Smooth muscle cell (in vitro differentiated cells): ENCODE measurements around the gene DDR1. TPM values are rescaled to one million over a fixed set of nuclear protein-coding genes. Genes with fewer than 3 reads are reported as not detected.

Source experiments
- DNase-seq: peaks from one replicate; lab custom pipeline; 2025; ENCODE audit not compliant: unreplicated experiment; lab: John Stamatoyannopoulos, UW
- H2AFZ ChIP-seq: fragments of 200-600 bp; sonication (generic); 2 replicates; pipeline ENCODE4 v1.6.0; 2016; ENCODE audit warnings: antibody characterized with exemption, low read depth, mild to moderate bottlenecking
- H3F3A ChIP-seq: fragments of 200-600 bp; sonication (generic); 2 replicates; pipeline ENCODE4 v1.6.0; 2017; ENCODE audit warnings: antibody characterized with exemption, low read depth
- H3K27ac ChIP-seq: fragments of 200-600 bp; sonication (generic); 2 replicates; pipeline ENCODE4 v1.5.1; 2016; ENCODE audit warnings: low read depth, mild to moderate bottlenecking
- H3K27me3 ChIP-seq: fragments of 200-600 bp; sonication (generic); 2 replicates; pipeline ENCODE4 v1.6.1; 2016; ENCODE audit warnings: low read depth, mild to moderate bottlenecking
- H3K36me3 ChIP-seq: fragments of 200-600 bp; sonication (generic); 2 replicates; pipeline ENCODE4 v1.5.1; 2016; ENCODE audit warnings: low read depth
- H3K4me1 ChIP-seq: fragments of 200-600 bp; sonication (generic); 2 replicates; pipeline ENCODE4 v1.5.1; 2016; ENCODE audit warnings: low read depth
- H3K4me2 ChIP-seq: fragments of 200-600 bp; sonication (generic); 2 replicates; pipeline ENCODE4 v1.6.0; 2016; ENCODE audit warnings: mild to moderate bottlenecking
- H3K4me3 ChIP-seq: fragments of 200-600 bp; sonication (generic); 2 replicates; pipeline ENCODE4 v1.5.1; 2016; ENCODE audit warnings: mild to moderate bottlenecking
- H3K79me2 ChIP-seq: fragments of 200-600 bp; sonication (generic); 2 replicates; pipeline ENCODE4 v1.6.0; 2016; ENCODE audit warnings: low read depth, mild to moderate bottlenecking
- H3K9ac ChIP-seq: fragments of 200-600 bp; sonication (generic); 2 replicates; pipeline ENCODE4 v1.6.0; 2016; ENCODE audit warnings: low read depth
- H3K9me3 ChIP-seq: fragments of 200-600 bp; sonication (generic); replicated peaks from 2 replicates; pipeline ENCODE4 v1.5.1; 2016; ENCODE audit warnings: low read depth
- H4K20me1 ChIP-seq: fragments of 200-600 bp; sonication (generic); 2 replicates; pipeline ENCODE4 v1.6.0; 2016; ENCODE audit warnings: low read depth
- CTCF ChIP-seq: fragments of 200-600 bp; sonication (generic); IDR thresholded peaks from 2 replicates; pipeline ENCODE4 v1.5.1; 2017; ENCODE audit warnings: borderline replicate concordance, mild to moderate bottlenecking, antibody characterized with exemption; ENCODE audit not compliant: insufficient read depth, poor library complexity, severe bottlenecking
- WGBS: methylation state at CpG from one replicate; pipeline ENCODE4 v1.1.7; 2016; ENCODE audit warnings: low lambda C conversion rate; 5-methylcytosine and 5-hydroxymethylcytosine counted together
- polyA plus RNA-seq: library from polyadenylated mRNA; unstranded; fragments of >200 nt; fragmentation: Nextera tagmentation; extraction: Ambion mirVana; gene quantifications from 2 replicates; pipeline ENCODE4 v1.2.1, GENCODE V29; 2016
- total RNA-seq: library from RNA; depleted of rRNA; stranded (reverse); fragments of >200 nt; gene quantifications from 2 replicates; pipeline ENCODE4 v1.2.3, GENCODE V29; 2014

DDR1 gene
- total and polyA plus RNA-seq, 2 experiments from 2014 or later, result 23.8 to 82.6 TPM

- DNase-seq, result no peak
- no peak overlapping the region for H3K9ac ChIP-seq
- peak overlapping the region; percentile 46 for H3K4me3 ChIP-seq
- H3K36me3 ChIP-seq, result no peaks in the 10 kb centered on the region
- TF ChIP-seq CTCF, result no peak
- H3K4me1 ChIP-seq, result peaks cover 12% of the 10 kb centered on the region
- H4K20me1 ChIP-seq, result no peaks in the 10 kb centered on the region
- H3K27ac ChIP-seq, result peak overlapping the region; percentile 22
- H3K4me2 ChIP-seq, result peak overlapping the region; percentile 85
- no peaks in the 10 kb centered on the region for H3K9me3 ChIP-seq
- no peaks in the 10 kb centered on the region for H3K79me2 ChIP-seq
- no peaks in the 10 kb centered on the region for H3K27me3 ChIP-seq
- 75% methylated on average over 17 of the region's 17 CpGs for WGBS
- no peak overlapping the region for H2AFZ ChIP-seq
- peaks cover 9% of the 10 kb centered on the region for H3F3A ChIP-seq
These were observed 30.7 kb downstream of the DDR1 start for GRCh38 chr6:30914854-30915590.

- 34% methylated on average over 5 of the region's 5 CpGs for WGBS
- Histone ChIP-seq H3K79me2 (no peaks in the 10 kb centered on the region), H3K27ac (no peak overlapping the region), H3K9ac (no peak overlapping the region), H2AFZ (no peak overlapping the region), H3K4me2 (no peak overlapping the region), H3K4me3 (no peak overlapping the region), H4K20me1 (no peaks in the 10 kb centered on the region), H3F3A (peaks cover 9% of the 10 kb centered on the region), H3K36me3 (no peaks in the 10 kb centered on the region), H3K9me3 (no peaks in the 10 kb centered on the region), H3K27me3 (no peaks in the 10 kb centered on the region), H3K4me1 (peaks cover 12% of the 10 kb centered on the region)
- DNase-seq, result no peak
- TF ChIP-seq CTCF, result peak; percentile 50
These were observed 31.2 kb downstream of the DDR1 start for GRCh38 chr6:30915591-30915946.

GRCh38 chr6:30917041-30917440 is 32.7 kb downstream of the DDR1 start:
- H3K27ac ChIP-seq, result no peak overlapping the region
- H3K4me1 ChIP-seq, result peaks cover 12% of the 10 kb centered on the region
- H3F3A ChIP-seq, result peaks cover 9% of the 10 kb centered on the region
- no peaks in the 10 kb centered on the region for H3K9me3 ChIP-seq
- no peak overlapping the region for H3K4me3 ChIP-seq
- no peaks in the 10 kb centered on the region for H3K36me3 ChIP-seq
- no peak for TF ChIP-seq CTCF
- no peak overlapping the region for H3K9ac ChIP-seq
- no peak overlapping the region for H3K4me2 ChIP-seq
- no peaks in the 10 kb centered on the region for H4K20me1 ChIP-seq
- H3K79me2 ChIP-seq, result no peaks in the 10 kb centered on the region
- no peak overlapping the region for H2AFZ ChIP-seq
- WGBS, result 81% methylated on average over 7 of the region's 7 CpGs
- no peak for DNase-seq
- H3K27me3 ChIP-seq, result no peaks in the 10 kb centered on the region

GRCh38 chr6:30917487-30917886 is 33.2 kb downstream of the DDR1 start:
- Histone ChIP-seq H3K9me3 (no peaks in the 10 kb centered on the region), H3K36me3 (no peaks in the 10 kb centered on the region), H3K79me2 (no peaks in the 10 kb centered on the region), H4K20me1 (no peaks in the 10 kb centered on the region), H3K4me3 (no peak overlapping the region), H3K4me2 (no peak overlapping the region), H3K27me3 (no peaks in the 10 kb centered on the region), H3F3A (peaks cover 8% of the 10 kb centered on the region), H3K27ac (no peak overlapping the region), H3K9ac (no peak overlapping the region), H2AFZ (no peak overlapping the region), H3K4me1 (peaks cover 12% of the 10 kb centered on the region)
- DNase-seq, result no peak
- WGBS, result 93% methylated on average over 8 of the region's 8 CpGs
- no peak for TF ChIP-seq CTCF
